ENCODE measurements around the gene ATP11C. TPM values are rescaled to one million over a fixed set of nuclear protein-coding genes. Genes with fewer than 3 reads are reported as not detected.
"Not testable (repeated sequence)": the region's sequence is repeated elsewhere in the genome, so short reads cannot be mapped to it uniquely, and the experiment has no call there.

The ATP11C gene
- total RNA-seq, 5 donors from 2014 or later (not counting 1 experiment from before 2014, with no cell fraction given) = 18.4 to 27.1 (median 23.1) TPM

GRCh38 chrX:139869796-139870195 lies 63.1 kb downstream of the ATP11C start:
- H3K27ac ChIP-seq (ENCODE audit: low read length) = no peak overlapping the region
- H3K27me3 Mint-ChIP-seq = peaks cover 0 to 3% of the 10 kb centered on the region in 2 donors
- H3K9me3 Mint-ChIP-seq = no peaks in the 10 kb centered on the region
- H3K4me1 Mint-ChIP-seq = peaks cover 0 to 2% (median 0%) of the 10 kb centered on the region in 3 donors
- DNase-seq (no peak), ATAC-seq (replicated peaks in 1 of 4) (no peak)
- ChIA-PET POLR2A (no interaction called here), CTCF (no interaction called here)
- no peaks in the 10 kb centered on the region for H3K4me1 ChIP-seq (ENCODE audit: control insufficient read depth in 1 of 2, extremely low read depth in 1 of 2, insufficient read depth in 2 of 2, low read length in 2 of 2)
- WGBS (ENCODE audit: insufficient coverage) = no CpG with 5 or more reads among the region's 1 CpG
- no peaks in the 10 kb centered on the region for H3K9me3 ChIP-seq
- H3K36me3 ChIP-seq (ENCODE audit: control insufficient read depth in 2 of 2, extremely low read depth in 1 of 2, insufficient read depth in 1 of 2, low read length in 1 of 2) = no peaks in the 10 kb centered on the region
- no peak overlapping the region for H3K4me3 Mint-ChIP-seq
- no peak overlapping the region for H3K27ac Mint-ChIP-seq
- no peaks in the 10 kb centered on the region for H3K27me3 ChIP-seq (replicated peaks in 1 of 2; ENCODE audit: control insufficient read depth in 2 of 2, extremely low read depth in 1 of 2, insufficient read depth in 2 of 2, low read length in 1 of 2)
- H3K36me3 Mint-ChIP-seq = peaks cover 11% of the 10 kb centered on the region
- no peak overlapping the region for H3K4me3 ChIP-seq (ENCODE audit: control insufficient read depth in 1 of 2, extremely low read depth in 1 of 2, low read length in 1 of 2)

GRCh38 chrX:139864640-139865039 lies 68.2 kb downstream of the ATP11C start:
- Mint-ChIP-seq H3K4me3 (no peak overlapping the region), H3K9me3 (no peaks in the 10 kb centered on the region), H3K4me1 (peaks cover 0 to 6% (median 0%) of the 10 kb centered on the region in 3 donors), H3K36me3 (peaks cover 11% of the 10 kb centered on the region), H3K27me3 (no peaks in the 10 kb centered on the region), H3K27ac (no peak overlapping the region)
- no peak overlapping the region for H3K27ac ChIP-seq (ENCODE audit: low read length)
- ChIA-PET POLR2A (no interaction called here), CTCF (no interaction called here)
- ATAC-seq (replicated peaks in 1 of 4) (no peak), DNase-seq (no peak)
- H3K27me3 ChIP-seq (replicated peaks in 1 of 2; ENCODE audit: control insufficient read depth in 2 of 2, extremely low read depth in 1 of 2, insufficient read depth in 2 of 2, low read length in 1 of 2) = no peaks in the 10 kb centered on the region
- no CpG with 5 or more reads among the region's 3 CpGs for WGBS (ENCODE audit: insufficient coverage)
- H3K4me1 ChIP-seq (ENCODE audit: control insufficient read depth in 1 of 2, extremely low read depth in 1 of 2, insufficient read depth in 2 of 2, low read length in 2 of 2) = no peaks in the 10 kb centered on the region
- H3K36me3 ChIP-seq (ENCODE audit: control insufficient read depth in 2 of 2, extremely low read depth in 1 of 2, insufficient read depth in 1 of 2, low read length in 1 of 2) = no peaks in the 10 kb centered on the region
- H3K4me3 ChIP-seq (ENCODE audit: control insufficient read depth in 1 of 2, extremely low read depth in 1 of 2, low read length in 1 of 2) = no peak overlapping the region
- H3K9me3 ChIP-seq = no peaks in the 10 kb centered on the region

- H3K4me3 ChIP-seq (ENCODE audit: control insufficient read depth in 1 of 2, extremely low read depth in 1 of 2, low read length in 1 of 2) = no peak overlapping the region
- peaks cover 0 to 10% (median 7%) of the 10 kb centered on the region in 3 donors for H3K4me1 Mint-ChIP-seq
- no peak overlapping the region for H3K27ac ChIP-seq (ENCODE audit: low read length)
- H3K27me3 Mint-ChIP-seq = no peaks in the 10 kb centered on the region
- no peak for ATAC-seq (replicated peaks in 1 of 4)
- H3K36me3 Mint-ChIP-seq = peaks cover 17% of the 10 kb centered on the region
- H3K27ac Mint-ChIP-seq = no peak overlapping the region
- H3K27me3 ChIP-seq (replicated peaks in 1 of 2; ENCODE audit: control insufficient read depth in 2 of 2, extremely low read depth in 1 of 2, insufficient read depth in 2 of 2, low read length in 1 of 2) = no peaks in the 10 kb centered on the region
- no CpG with 5 or more reads among the region's 5 CpGs for WGBS (ENCODE audit: insufficient coverage)
- no peak for DNase-seq
- H3K9me3 ChIP-seq = no peaks in the 10 kb centered on the region
- CTCF ChIA-PET = no interaction called here
- H3K36me3 ChIP-seq (ENCODE audit: control insufficient read depth in 2 of 2, extremely low read depth in 1 of 2, insufficient read depth in 1 of 2, low read length in 1 of 2) = no peaks in the 10 kb centered on the region
- POLR2A ChIA-PET = interaction anchor here (0.6 kb wide), 2 partner anchors 20 to 32 kb away, joined by 3 read pairs; no protein-coding TSS in a partner anchor
- H3K4me3 Mint-ChIP-seq = no peak overlapping the region
- no peaks in the 10 kb centered on the region for H3K9me3 Mint-ChIP-seq
- no peaks in the 10 kb centered on the region for H3K4me1 ChIP-seq (ENCODE audit: control insufficient read depth in 1 of 2, extremely low read depth in 1 of 2, insufficient read depth in 2 of 2, low read length in 2 of 2)
These were observed 70.6 kb downstream of the ATP11C start for GRCh38 chrX:139862208-139862607.

GRCh38 chrX:139856826-139857225 lies 76.0 kb downstream of the ATP11C start:
- H3K4me3 ChIP-seq (ENCODE audit: control insufficient read depth in 1 of 2, extremely low read depth in 1 of 2, low read length in 1 of 2); H3K27me3 ChIP-seq (replicated peaks in 1 of 2; ENCODE audit: control insufficient read depth in 2 of 2, extremely low read depth in 1 of 2, insufficient read depth in 2 of 2, low read length in 1 of 2); H3K27ac ChIP-seq (ENCODE audit: low read length); H3K9me3 Mint-ChIP-seq; H3K4me1 ChIP-seq (ENCODE audit: control insufficient read depth in 1 of 2, extremely low read depth in 1 of 2, insufficient read depth in 2 of 2, low read length in 2 of 2); ATAC-seq (replicated peaks in 1 of 4); H3K36me3 ChIP-seq (ENCODE audit: control insufficient read depth in 2 of 2, extremely low read depth in 1 of 2, insufficient read depth in 1 of 2, low read length in 1 of 2); H3K4me3 Mint-ChIP-seq; H3K27ac Mint-ChIP-seq; DNase-seq; POLR2A ChIA-PET; H3K9me3 ChIP-seq; CTCF ChIA-PET; H3K27me3 Mint-ChIP-seq: not testable (repeated sequence)
- Mint-ChIP-seq H3K36me3 (peaks cover 15% of the 10 kb centered on the region), H3K4me1 (peaks cover 1 to 13% (median 7%) of the 10 kb centered on the region in 3 donors)
- WGBS (ENCODE audit: insufficient coverage) = no CpG with 5 or more reads among the region's 4 CpGs

GRCh38 chrX:139851730-139852129 lies 81.1 kb downstream of the ATP11C start:
- CTCF ChIA-PET = interaction anchor here in 1 of 2 donors (0.7 kb wide), 1 partner anchor 10 kb away, joined by 3 read pairs; no protein-coding TSS in a partner anchor
- no peak for DNase-seq
- H3K9me3 Mint-ChIP-seq = no peaks in the 10 kb centered on the region

GRCh38 chrX:139850968-139851367 lies 81.9 kb downstream of the ATP11C start:
- Histone ChIP-seq H3K4me3 (ENCODE audit: control insufficient read depth in 1 of 2, extremely low read depth in 1 of 2, low read length in 1 of 2) (no peak overlapping the region), H3K27me3 (replicated peaks in 1 of 2; ENCODE audit: control insufficient read depth in 2 of 2, extremely low read depth in 1 of 2, insufficient read depth in 2 of 2, low read length in 1 of 2) (no peaks in the 10 kb centered on the region), H3K4me1 (ENCODE audit: control insufficient read depth in 1 of 2, extremely low read depth in 1 of 2, insufficient read depth in 2 of 2, low read length in 2 of 2) (no peaks in the 10 kb centered on the region), H3K27ac (ENCODE audit: low read length) (no peak overlapping the region), H3K36me3 (ENCODE audit: control insufficient read depth in 2 of 2, extremely low read depth in 1 of 2, insufficient read depth in 1 of 2, low read length in 1 of 2) (no peaks in the 10 kb centered on the region), H3K9me3 (no peaks in the 10 kb centered on the region)
- Mint-ChIP-seq H3K9me3 (no peaks in the 10 kb centered on the region), H3K4me1 (peaks cover 0 to 3% (median 3%) of the 10 kb centered on the region in 3 donors), H3K27me3 (peaks cover 0 to 3% of the 10 kb centered on the region in 2 donors), H3K36me3 (no peaks in the 10 kb centered on the region), H3K4me3 (no peak overlapping the region), H3K27ac (no peak overlapping the region)
- CTCF ChIA-PET = interaction anchor here in 1 of 2 donors (0.7 kb wide), 1 partner anchor 9 kb away, joined by 3 read pairs; no protein-coding TSS in a partner anchor
- DNase-seq = no peak
- POLR2A ChIA-PET = interaction anchor here in 1 of 2 donors (0.6 kb wide), 1 partner anchor 37 kb away, joined by 3 read pairs; no protein-coding TSS in a partner anchor
- ATAC-seq (replicated peaks in 1 of 4) = no peak
- no CpG with 5 or more reads among the region's 2 CpGs for WGBS (ENCODE audit: insufficient coverage)

More at GRCh38 chrX:139851730-139852129, 81.1 kb downstream of the ATP11C start:
- no peak overlapping the region for H3K27ac ChIP-seq (ENCODE audit: low read length)
- Mint-ChIP-seq H3K4me1 (peaks cover 0 to 5% (median 3%) of the 10 kb centered on the region in 3 donors), H3K4me3 (no peak overlapping the region), H3K27me3 (peaks cover 0 to 3% of the 10 kb centered on the region in 2 donors), H3K27ac (no peak overlapping the region), H3K36me3 (no peaks in the 10 kb centered on the region)
- POLR2A ChIA-PET = no interaction called here
- no peaks in the 10 kb centered on the region for H3K9me3 ChIP-seq
- no peaks in the 10 kb centered on the region for H3K27me3 ChIP-seq (replicated peaks in 1 of 2; ENCODE audit: control insufficient read depth in 2 of 2, extremely low read depth in 1 of 2, insufficient read depth in 2 of 2, low read length in 1 of 2)
- H3K4me3 ChIP-seq (ENCODE audit: control insufficient read depth in 1 of 2, extremely low read depth in 1 of 2, low read length in 1 of 2) = no peak overlapping the region
- no peak for ATAC-seq (replicated peaks in 1 of 4)
- WGBS (ENCODE audit: insufficient coverage) = no CpG with 5 or more reads among the region's 3 CpGs
- no peaks in the 10 kb centered on the region for H3K4me1 ChIP-seq (ENCODE audit: control insufficient read depth in 1 of 2, extremely low read depth in 1 of 2, insufficient read depth in 2 of 2, low read length in 2 of 2)
- no peaks in the 10 kb centered on the region for H3K36me3 ChIP-seq (ENCODE audit: control insufficient read depth in 2 of 2, extremely low read depth in 1 of 2, insufficient read depth in 1 of 2, low read length in 1 of 2)

Data from T-cell (primary cell).